CD4-positive, alpha-beta T cell treated with Interferon gamma for 1 hour (primary cell): ENCODE data around the gene ALMS1.
"Not testable (repeated sequence)": the region's sequence is repeated elsewhere in the genome, so short reads cannot be mapped to it uniquely, and the experiment has no call there.

Experiments used
- DNase-seq: peaks from one replicate; pipeline ENCODE4 v3.0.0-alpha.2; 2020

ALMS1 gene, protein sequence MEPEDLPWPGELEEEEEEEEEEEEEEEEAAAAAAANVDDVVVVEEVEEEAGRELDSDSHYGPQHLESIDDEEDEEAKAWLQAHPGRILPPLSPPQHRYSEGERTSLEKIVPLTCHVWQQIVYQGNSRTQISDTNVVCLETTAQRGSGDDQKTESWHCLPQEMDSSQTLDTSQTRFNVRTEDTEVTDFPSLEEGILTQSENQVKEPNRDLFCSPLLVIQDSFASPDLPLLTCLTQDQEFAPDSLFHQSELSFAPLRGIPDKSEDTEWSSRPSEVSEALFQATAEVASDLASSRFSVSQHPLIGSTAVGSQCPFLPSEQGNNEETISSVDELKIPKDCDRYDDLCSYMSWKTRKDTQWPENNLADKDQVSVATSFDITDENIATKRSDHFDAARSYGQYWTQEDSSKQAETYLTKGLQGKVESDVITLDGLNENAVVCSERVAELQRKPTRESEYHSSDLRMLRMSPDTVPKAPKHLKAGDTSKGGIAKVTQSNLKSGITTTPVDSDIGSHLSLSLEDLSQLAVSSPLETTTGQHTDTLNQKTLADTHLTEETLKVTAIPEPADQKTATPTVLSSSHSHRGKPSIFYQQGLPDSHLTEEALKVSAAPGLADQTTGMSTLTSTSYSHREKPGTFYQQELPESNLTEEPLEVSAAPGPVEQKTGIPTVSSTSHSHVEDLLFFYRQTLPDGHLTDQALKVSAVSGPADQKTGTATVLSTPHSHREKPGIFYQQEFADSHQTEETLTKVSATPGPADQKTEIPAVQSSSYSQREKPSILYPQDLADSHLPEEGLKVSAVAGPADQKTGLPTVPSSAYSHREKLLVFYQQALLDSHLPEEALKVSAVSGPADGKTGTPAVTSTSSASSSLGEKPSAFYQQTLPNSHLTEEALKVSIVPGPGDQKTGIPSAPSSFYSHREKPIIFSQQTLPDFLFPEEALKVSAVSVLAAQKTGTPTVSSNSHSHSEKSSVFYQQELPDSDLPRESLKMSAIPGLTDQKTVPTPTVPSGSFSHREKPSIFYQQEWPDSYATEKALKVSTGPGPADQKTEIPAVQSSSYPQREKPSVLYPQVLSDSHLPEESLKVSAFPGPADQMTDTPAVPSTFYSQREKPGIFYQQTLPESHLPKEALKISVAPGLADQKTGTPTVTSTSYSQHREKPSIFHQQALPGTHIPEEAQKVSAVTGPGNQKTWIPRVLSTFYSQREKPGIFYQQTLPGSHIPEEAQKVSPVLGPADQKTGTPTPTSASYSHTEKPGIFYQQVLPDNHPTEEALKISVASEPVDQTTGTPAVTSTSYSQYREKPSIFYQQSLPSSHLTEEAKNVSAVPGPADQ (N-terminal part only)

DNA sequence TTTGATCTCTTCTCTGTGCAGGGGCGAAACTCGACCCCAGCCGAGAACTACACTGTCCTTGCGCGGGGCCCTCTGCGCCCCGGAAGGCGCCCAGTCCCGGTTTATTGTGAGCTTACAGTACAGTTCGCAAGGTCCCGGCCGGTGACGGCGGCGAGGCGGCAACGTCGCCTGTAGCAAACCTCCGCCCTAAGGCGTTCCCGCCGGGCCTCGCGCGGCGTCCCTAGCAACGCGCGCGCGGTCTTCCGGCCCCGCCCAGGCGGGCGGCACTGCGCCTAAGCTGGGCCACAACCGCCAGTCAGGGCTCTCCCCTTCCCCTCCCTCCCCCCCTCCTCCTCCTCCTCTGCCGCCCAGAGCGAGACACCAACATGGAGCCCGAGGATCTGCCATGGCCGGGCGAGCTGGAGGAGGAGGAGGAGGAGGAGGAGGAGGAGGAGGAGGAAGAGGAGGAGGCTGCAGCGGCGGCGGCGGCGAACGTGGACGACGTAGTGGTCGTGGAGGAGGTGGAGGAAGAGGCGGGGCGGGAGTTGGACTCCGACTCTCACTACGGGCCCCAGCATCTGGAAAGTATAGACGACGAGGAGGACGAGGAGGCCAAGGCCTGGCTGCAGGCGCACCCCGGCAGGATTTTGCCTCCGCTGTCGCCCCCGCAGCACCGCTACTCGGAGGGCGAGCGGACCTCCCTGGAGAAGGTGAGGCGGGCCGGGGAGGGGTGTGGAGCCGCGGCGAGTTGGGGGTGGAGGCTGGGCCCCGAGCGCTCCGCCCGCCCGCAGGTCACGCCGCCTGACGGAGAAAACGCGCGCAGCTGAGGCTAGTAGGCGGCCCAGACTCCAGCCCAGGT is at the start of gene ALMS1:
TSS of gene ALMS1 (plus strand) at position 333 of the 838 bp plus-strand sequence. CDS start at position 366, 33 bp downstream.
- DNase-seq: peak; percentile 93

DNA sequence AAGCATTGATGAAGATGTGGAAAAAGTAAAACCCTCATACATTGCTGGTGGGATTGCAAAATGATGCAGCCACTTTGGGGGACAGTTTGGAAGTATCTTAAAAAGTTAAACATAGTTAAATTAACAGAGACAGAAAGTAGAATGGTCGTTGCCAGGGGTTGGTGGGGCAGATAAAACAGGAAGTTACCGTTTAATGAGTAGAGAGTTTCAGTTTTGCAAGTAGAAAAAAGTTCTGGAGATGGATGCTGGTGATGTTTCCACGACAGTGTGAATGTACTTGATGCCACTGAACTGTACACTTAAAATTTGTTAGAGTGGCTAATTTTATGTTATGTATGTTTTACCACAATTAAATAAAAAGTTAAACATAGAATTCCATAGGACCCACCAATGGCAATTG is 47.8 kb upstream of the ALMS1 start:
- DNase-seq: no peak

DNA sequence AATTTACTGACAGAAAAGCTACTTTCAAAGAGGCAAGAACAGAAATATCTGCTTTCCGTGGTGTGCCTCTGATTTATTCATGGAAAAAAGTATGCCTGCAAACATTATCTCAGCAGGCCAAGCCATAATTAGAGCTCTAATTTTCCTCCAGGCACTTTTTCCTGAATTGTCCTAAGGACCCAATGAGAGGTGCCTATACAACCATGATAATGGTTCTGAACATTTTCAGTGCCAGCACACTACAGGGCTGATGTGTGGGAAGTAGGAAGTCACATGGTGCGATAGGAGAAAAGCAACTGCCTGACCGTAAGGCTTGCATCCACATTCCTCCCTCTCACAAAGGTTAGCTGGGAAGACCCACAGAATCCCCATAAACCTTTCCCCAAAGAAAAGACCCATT is 46.4 kb upstream of the ALMS1 start:
- DNase-seq: no peak

DNA sequence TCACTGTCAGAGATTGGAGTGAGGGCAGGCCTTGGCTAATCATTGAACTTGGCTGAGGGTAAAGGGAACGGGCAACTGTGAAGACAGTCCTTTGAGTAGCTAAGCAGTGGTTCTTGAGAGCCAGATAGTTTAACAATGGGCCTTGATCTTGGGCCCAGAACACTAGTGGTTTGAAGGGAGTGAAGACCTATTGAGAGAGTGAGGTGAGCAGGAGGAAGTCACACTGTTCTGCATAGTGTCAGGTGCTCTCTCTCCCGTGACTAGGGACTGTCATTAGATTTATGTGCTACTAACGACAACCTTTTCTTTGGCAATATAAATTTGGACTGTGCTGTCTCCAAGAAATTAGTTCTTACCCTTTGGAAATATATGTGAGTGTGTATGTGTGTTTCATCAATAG is 44.6 kb upstream of the ALMS1 start:
- DNase-seq: no peak

DNA sequence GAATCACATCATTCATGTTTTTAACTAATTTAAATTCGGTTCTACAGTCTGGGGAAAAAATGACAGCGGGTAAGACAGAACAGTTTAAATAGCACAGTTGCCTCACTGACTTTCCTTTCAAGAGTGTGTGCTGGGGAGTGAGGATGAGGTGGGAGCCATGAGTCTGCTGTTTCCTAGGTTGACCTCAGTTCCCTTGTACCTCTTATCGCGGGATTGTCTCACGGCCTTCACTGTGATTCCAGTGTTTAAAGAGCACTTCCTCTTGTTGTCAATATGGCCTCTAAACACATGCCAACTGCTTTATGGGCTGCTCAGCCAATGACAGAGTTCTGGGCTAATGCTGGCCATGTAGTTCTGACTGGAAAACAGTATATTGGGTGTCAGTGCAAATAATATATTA is 41.6 kb upstream of the ALMS1 start:
- DNase-seq: no peak

DNA sequence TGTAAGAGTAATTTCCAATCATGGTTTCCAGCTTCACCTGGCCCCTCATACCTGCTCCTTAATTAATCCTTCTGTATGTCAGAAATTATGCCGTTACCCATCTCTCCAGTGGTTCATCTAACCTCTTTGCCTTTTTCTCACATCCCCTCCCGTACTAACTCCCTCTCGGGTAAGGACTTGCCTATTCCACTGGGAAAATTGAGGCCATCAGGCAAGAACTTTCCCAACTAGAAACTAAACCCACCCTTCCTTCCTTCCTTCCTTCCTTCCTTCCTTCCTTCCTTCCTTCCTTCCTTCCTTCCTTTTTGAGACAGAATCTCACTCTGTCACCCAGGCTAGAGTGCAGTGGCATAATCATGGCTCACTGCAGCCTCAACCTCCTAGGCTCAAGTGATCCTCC is 40.9 kb upstream of the ALMS1 start:
- DNase-seq: not testable (repeated sequence)

DNA sequence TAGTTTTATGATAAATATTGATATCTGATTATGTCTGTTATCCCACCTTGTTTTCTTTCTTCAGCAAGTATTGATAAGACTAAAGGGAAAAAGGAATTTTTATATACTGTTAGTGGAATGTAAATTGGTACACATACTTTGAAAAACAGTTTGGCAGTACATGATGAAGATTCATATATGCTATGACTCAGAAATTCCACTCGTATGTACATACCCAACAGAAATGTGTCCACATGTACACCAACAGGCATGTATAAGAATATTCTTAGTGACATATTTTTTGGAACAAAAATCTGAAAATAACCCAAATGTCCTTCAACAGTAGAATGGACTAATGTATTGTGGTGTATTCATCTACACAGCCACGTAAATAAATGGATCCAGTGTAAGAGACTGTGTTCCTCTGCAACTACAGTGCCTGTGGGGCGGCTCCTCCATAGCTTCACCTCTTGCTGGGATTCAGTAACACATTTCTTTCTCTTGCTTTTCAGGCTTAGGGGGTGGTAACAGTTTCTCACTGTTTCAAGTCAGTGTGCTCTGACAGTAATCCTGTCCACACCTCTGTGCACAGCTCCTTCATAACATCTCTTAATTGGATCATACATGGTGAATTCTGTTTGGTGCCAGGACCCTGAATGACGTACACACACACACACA is 35.5 kb upstream of the ALMS1 start:
- no peak for DNase-seq

DNA sequence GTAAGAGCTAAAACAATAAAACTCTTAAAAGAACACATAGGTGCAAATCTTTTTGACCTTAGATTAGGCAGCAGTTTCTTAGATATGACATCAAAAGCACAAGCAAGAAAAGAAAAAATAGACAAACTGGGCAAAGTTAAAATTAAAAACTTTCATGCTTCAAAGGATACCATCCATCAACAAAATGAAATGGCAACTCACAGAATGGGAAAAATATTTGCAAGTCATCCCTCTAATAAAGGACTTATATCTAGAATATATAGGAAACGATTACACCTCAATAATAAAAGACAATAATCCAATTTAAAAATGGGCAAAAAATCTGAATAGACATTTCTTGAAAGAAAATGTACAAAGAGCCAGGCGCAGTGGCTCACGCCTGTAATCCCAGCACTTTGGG is 29.5 kb upstream of the ALMS1 start:
- DNase-seq: no peak

DNA sequence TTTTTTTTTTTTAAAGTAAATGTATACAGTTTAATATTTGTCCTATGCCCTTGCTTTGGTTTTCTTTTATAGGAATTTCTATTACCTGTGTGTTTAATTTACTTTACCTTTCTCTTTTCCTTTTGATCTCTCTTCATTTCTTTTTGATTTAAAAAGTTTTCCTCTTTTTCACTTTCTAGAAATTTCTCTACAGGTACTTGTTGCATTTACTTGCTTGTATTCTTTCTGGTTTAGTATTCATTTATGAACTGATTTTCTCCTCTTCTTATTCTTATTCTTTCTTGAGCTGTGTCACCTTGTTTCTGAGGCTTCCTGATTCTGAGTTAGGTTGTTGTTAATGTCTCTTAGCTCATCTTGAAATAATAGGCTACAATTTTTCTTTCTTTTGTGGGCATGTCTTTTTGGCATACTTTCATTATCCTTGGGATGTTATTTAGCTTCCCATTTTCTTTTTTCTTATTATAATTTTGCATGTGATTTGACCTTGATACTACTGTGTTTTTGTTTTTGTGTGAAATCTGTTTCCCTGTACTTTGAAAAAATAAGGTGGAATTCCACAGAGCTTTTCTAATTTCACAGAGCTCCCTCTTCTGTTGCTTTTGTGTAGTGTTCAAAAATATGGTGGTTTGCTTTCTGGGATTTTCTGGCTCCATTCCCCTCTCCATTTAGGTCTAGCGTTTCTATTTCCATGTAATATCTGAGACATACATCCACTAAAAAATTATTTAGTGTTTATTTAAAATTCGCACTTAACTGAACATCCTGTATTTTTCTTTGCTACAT is 25.5 kb upstream of the ALMS1 start:
- DNase-seq: no peak

DNA sequence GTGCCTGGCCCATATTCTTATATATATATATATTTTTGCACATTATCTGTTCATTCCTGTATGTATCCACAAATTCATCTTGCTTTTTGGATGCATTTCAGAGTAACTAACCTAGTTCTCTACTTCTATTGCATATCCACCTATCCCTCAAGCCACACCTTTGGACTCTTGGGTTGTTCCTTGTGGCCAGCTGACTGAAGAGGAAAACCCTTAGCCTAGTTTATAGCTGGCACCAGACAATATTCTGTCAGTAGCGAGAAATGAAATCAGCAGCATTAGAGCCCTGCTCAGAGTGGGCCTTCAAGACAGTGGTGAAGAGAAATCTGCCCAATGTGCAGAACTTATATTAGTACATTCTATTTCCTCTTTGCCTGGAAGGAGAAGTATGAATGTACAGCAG is 19.6 kb upstream of the ALMS1 start:
- DNase-seq: no peak

DNA sequence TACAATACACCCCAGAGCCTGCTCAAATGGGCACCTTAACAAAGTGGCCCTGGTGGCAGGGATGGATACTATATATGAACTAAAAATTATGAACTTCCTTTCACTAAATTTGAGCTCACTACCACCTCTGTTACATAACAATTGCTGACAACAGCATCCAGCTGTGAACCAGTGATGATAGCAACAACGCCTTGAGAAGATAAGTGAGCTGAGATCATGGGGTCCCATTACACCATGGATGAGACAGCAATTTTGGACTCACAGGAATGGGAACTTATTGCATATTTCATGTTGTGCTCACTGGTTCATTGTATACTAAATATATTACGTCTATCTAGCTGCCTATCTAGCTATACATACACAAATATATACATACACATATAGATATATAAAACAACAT is 16.9 kb upstream of the ALMS1 start:
- DNase-seq: no peak

DNA sequence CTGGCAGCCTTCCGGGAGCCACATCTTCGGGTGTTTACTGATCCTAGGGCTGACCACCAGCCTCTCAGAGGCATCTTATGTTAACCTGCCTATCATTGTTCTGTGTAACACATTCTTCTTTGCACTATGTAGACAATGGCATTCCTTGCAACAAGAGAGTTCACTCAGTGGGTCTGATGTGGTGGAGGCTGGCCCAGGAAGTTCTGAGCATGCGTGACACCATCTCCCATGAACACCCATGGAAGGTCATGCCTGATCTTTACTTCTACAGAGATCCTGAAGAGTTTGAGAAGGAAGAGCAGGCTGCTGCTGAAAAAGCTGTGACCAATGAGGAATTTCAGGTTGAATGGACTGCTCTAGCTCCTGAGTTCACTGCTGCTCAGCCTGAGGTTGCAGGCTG is 15.3 kb upstream of the ALMS1 start:
- DNase-seq: no peak

DNA sequence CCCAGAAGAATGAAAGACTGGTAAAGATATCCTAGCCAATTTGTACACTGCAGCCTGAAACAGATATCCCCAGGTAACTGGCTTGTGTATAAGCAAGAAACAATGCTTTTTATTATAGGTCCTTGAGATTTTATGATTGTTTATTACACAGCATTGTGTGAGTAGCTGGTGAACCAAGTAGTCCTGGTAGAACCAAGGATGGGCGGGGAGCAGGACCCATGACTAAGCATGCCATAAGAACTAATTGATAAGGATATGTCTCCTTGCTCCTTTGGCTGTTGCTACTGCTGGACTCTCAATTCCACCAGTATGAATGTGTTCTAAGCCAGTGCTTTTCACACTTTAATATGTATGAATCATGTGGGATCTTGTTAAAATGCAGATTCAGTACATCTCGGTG is 12.3 kb upstream of the ALMS1 start:
- DNase-seq: no peak

DNA sequence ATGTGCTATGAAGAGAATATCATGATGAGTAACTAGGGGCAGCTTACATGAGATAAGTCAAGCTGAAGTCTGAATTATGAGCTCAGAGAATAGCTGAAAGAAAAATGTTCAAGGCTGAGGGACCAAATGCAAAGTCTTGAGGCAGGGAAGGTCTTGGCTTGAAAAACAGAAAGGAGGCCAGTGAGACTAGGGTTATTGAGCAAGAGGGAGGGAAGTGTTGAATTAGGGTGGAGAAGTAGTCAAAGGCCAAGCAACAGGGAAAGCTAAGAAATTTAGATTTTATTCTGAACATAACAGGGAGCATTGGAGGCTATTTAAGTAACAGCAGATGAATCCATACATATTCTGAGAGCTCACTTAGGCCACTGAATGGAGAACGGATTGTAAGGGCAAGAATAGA is 11.4 kb upstream of the ALMS1 start:
- no peak for DNase-seq

DNA sequence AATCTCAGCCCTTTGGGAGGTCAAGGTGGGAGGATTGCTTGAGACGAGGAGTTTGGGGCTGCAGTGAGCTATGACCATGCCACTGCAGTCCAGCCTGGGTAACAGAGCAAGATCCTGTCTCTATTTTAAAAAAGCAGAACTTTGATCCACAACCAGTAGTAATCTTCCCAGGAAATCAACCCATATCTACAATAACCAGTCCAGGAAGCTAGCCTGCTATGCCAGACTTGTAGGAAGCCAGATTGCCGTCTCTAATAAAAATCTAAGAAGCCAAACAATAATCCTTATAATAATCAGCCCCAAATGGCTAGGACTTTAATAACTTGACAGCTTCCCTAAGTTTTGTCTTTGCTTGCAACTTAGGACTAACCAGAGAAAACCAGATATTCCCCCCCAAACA is 9.0 kb upstream of the ALMS1 start:
- DNase-seq: no peak

DNA sequence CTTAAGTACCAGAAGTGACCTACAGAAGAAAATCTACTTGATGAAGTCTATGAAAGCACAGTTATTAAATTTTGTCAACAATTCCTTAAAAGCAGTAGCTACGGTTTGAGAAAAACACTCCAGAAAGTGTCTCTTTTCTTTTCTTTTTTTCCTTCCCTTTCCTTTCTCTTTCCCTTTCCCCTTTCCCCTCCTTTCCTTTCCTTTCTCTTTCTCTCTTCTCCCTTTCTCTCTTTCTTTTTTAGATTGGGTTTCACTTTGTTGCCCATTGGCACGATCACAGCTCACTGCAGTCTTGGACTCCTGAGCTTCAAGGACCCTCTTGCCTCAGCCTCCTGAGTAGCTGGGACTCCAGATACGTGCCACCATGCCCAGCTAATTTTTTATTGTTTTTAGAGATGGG is 2.6 kb upstream of the ALMS1 start:
- no peak for DNase-seq

DNA sequence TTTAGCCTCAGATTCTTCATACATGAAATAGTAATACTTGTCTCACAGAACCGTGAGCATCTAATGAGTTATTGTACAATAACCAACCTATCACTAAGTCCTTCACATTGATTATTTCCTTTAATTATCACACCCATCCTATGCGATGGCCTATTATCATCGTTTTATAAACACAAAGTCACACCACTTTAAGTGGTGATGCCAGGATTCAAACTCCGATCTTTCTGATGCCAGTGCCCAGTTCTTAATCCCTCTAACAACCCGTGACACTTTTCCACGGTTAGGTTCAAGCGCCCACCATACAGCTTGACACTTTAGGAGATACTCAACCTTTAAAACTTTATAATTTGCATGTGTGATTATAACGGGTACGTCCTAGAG is 523 bp upstream of the ALMS1 start:
- DNase-seq: no peak

DNA sequence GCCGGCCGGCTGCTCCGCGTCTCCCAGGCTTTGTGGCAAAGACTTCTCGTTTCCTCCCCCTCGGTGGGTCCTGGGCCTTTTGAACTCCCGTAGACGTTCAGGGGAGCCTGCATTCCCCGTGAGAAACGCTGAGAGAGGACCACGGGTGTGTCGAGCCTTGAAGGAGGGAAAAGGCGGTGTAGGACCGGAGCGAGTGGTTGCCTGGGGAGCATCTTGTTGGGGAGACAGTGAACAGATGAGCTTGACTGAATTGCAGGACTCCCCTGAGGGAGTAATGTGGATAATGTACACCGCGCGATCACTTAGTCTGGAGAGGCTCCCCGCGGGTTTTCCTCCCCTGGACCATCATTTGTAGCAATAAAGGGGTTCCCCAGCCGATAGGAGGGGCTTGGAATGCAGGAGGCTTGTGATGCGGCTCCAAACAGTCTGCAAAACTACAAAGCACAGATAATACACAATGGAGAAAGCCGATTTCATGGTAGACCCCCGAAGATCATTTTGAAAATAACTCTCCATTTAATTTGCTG is 769 bp downstream of the ALMS1 start:
- DNase-seq: no peak

DNA sequence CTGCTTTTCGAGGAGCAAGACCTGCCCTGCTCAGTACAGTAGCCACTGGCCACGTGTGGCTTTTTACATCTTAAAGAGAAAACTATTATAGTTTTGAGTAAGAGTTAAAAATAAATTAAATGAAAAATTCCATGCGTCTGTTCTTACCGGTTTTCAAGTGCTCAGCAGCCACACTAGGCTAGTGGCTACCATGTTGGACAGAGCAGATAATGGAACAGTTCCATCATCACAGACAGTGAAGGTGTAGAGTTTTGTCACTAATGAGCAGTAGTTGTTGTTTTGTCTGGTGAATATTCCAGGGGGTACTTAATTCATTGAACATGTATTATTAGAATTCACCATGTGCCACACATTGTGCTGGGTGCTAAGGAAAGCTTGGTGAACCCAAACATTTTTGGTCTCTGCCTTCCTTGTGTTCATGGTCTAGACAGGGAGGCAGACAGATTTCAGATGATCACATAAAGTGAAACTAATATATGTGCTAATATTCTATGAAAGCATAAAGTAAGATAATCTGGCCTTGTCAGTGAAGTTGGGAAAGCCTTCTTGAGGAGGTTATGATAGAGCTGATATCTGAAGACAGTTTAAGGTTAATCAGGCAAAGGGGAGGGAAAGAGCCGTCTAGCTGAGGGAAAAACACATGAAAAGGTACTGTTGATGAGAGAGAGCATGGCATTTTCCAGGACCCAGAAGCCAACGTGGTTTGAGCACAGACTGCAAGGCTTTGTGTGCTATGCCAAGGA is 1.4 kb downstream of the ALMS1 start:
- DNase-seq: no peak
